ENCODE results near the gene TBC1D9B. TPM values are rescaled to one million over a fixed set of nuclear protein-coding genes. Genes with fewer than 3 reads are reported as not detected.

The TBC1D9B gene
- total RNA-seq, 1 experiment from 2014 or later = 127 TPM

DNA sequence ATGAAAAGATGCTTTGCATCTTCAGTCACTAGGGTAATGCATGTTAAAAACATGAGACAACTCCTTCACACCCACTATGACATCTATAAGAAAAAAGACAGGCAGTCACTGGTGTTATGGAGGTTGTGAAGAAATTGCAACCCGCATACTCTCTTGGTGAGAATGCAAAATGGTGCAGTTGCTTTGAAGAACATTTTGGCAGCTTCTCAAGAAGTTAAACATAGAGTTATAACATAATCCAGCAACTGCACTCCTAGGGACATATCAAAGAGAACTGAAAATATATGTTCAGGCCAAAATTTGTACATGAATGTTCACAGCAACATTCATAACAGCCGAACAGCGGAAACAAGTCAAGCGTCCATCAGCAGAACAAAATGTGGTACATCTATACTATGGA lies 46.3 kb upstream of the TBC1D9B start:
- ChIA-PET POLR2A (no interaction called here), CTCF (no interaction called here), RAD21 (ENCODE audit: low non-redundant PET in 1 of 2, low total read pairs in 2 of 2, uncharacterized antibody in 2 of 2, unreplicated experiment in 2 of 2) (no interaction called here)
- H3K36me3 ChIP-seq (ENCODE audit: control insufficient read depth in 1 of 2, insufficient read depth in 2 of 2, low read length in 2 of 2) = no peaks in the 10 kb centered on the region
- no peaks in the 10 kb centered on the region for H3K79me2 ChIP-seq (ENCODE audit: insufficient read depth, low read length)
- H4K20me1 ChIP-seq (ENCODE audit: insufficient read depth) = no peaks in the 10 kb centered on the region
- BruUV-seq (replicated peaks) = no TSS peak
- no peak overlapping the region for H3K4me2 ChIP-seq (ENCODE audit: low read length)
- no peaks in the 10 kb centered on the region for H3K4me1 ChIP-seq (ENCODE audit: control insufficient read depth in 1 of 2, insufficient read depth in 2 of 2, low read length in 2 of 2)
- DNase-seq (ENCODE audit: low read depth, low spot score) (no peak), ATAC-seq (no peak)
- intact Hi-C loops (cut with micrococcal nuclease) = no loop called here
- no peak overlapping the region for H3K27ac ChIP-seq (ENCODE audit: low read depth, low read length)
- H3K9me3 ChIP-seq (ENCODE audit: control insufficient read depth in 1 of 2, insufficient read depth in 1 of 2, low read depth in 1 of 2, low read length in 2 of 2) = no peaks in the 10 kb centered on the region
- no peak overlapping the region for H2AFZ ChIP-seq (ENCODE audit: low read depth, low read length, poor library complexity, severe bottlenecking)
- H3K9ac ChIP-seq (ENCODE audit: low read length) = no peak overlapping the region
- TF ChIP-seq ELF1 (IDR thresholded peaks at IDR 0.05; ENCODE audit: borderline replicate concordance, low read depth) (no peak), EZH2phosphoT487 (IDR thresholded peaks at IDR 0.05; ENCODE audit: borderline replicate concordance) (no peak), CBX3 (IDR thresholded peaks at IDR 0.05; ENCODE audit: low read depth) (no peak), ZNF274 (IDR thresholded peaks at IDR 0.05; ENCODE audit: low read depth, low read length) (no peak), POLR2AphosphoS5 (IDR thresholded peaks at IDR 0.05; ENCODE audit: low read depth, low read length) (no peak), ZFX (IDR thresholded peaks at IDR 0.05) (no peak), POLR2A (IDR thresholded peaks at IDR 0.05; ENCODE audit: borderline replicate concordance, extremely low read depth, insufficient read depth, insufficient read length) (no peak), SP1 (IDR thresholded peaks at IDR 0.05; ENCODE audit: low read depth) (no peak), EGR1 (IDR thresholded peaks at IDR 0.05; ENCODE audit: low read depth) (no peak), SRF (IDR thresholded peaks at IDR 0.05; ENCODE audit: low read depth) (no peak), SIN3A (IDR thresholded peaks at IDR 0.05; ENCODE audit: low read depth) (no peak), TCF7L2 (IDR thresholded peaks at IDR 0.05; ENCODE audit: borderline replicate concordance, extremely low read depth, insufficient read depth, insufficient read length) (no peak), EZH2 (IDR thresholded peaks at IDR 0.05) (no peak), FOSL1 (IDR thresholded peaks at IDR 0.05; ENCODE audit: low read depth) (no peak), CEBPB (IDR thresholded peaks at IDR 0.05; ENCODE audit: low read depth) (no peak)
- TF ChIP-seq, protein P1, sequence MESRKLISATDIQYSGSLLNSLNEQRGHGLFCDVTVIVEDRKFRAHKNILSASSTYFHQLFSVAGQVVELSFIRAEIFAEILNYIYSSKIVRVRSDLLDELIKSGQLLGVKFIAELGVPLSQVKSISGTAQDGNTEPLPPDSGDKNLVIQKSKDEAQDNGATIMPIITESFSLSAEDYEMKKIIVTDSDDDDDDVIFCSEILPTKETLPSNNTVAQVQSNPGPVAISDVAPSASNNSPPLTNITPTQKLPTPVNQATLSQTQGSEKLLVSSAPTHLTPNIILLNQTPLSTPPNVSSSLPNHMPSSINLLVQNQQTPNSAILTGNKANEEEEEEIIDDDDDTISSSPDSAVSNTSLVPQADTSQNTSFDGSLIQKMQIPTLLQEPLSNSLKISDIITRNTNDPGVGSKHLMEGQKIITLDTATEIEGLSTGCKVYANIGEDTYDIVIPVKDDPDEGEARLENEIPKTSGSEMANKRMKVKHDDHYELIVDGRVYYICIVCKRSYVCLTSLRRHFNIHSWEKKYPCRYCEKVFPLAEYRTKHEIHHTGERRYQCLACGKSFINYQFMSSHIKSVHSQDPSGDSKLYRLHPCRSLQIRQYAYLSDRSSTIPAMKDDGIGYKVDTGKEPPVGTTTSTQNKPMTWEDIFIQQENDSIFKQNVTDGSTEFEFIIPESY (IDR thresholded peaks at IDR 0.05; ENCODE audit: extremely low read depth, insufficient replicate concordance, low read length) = no peak
- TF ChIP-seq, protein P2, sequence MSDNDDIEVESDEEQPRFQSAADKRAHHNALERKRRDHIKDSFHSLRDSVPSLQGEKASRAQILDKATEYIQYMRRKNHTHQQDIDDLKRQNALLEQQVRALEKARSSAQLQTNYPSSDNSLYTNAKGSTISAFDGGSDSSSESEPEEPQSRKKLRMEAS (IDR thresholded peaks at IDR 0.05) = no peak
- TF ChIP-seq, protein P3, sequence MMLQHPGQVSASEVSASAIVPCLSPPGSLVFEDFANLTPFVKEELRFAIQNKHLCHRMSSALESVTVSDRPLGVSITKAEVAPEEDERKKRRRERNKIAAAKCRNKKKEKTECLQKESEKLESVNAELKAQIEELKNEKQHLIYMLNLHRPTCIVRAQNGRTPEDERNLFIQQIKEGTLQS (IDR thresholded peaks at IDR 0.05) = no peak
- TF ChIP-seq, protein P4, sequence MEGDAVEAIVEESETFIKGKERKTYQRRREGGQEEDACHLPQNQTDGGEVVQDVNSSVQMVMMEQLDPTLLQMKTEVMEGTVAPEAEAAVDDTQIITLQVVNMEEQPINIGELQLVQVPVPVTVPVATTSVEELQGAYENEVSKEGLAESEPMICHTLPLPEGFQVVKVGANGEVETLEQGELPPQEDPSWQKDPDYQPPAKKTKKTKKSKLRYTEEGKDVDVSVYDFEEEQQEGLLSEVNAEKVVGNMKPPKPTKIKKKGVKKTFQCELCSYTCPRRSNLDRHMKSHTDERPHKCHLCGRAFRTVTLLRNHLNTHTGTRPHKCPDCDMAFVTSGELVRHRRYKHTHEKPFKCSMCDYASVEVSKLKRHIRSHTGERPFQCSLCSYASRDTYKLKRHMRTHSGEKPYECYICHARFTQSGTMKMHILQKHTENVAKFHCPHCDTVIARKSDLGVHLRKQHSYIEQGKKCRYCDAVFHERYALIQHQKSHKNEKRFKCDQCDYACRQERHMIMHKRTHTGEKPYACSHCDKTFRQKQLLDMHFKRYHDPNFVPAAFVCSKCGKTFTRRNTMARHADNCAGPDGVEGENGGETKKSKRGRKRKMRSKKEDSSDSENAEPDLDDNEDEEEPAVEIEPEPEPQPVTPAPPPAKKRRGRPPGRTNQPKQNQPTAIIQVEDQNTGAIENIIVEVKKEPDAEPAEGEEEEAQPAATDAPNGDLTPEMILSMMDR (IDR thresholded peaks at IDR 0.05 in 2 of 3, conservative IDR thresholded peaks at IDR 0.05 in 1 of 3; ENCODE audit: borderline replicate concordance in 1 of 3, insufficient read depth in 1 of 3, low read depth in 2 of 3, low read length in 2 of 3) = no peak
- TF ChIP-seq, protein P5, sequence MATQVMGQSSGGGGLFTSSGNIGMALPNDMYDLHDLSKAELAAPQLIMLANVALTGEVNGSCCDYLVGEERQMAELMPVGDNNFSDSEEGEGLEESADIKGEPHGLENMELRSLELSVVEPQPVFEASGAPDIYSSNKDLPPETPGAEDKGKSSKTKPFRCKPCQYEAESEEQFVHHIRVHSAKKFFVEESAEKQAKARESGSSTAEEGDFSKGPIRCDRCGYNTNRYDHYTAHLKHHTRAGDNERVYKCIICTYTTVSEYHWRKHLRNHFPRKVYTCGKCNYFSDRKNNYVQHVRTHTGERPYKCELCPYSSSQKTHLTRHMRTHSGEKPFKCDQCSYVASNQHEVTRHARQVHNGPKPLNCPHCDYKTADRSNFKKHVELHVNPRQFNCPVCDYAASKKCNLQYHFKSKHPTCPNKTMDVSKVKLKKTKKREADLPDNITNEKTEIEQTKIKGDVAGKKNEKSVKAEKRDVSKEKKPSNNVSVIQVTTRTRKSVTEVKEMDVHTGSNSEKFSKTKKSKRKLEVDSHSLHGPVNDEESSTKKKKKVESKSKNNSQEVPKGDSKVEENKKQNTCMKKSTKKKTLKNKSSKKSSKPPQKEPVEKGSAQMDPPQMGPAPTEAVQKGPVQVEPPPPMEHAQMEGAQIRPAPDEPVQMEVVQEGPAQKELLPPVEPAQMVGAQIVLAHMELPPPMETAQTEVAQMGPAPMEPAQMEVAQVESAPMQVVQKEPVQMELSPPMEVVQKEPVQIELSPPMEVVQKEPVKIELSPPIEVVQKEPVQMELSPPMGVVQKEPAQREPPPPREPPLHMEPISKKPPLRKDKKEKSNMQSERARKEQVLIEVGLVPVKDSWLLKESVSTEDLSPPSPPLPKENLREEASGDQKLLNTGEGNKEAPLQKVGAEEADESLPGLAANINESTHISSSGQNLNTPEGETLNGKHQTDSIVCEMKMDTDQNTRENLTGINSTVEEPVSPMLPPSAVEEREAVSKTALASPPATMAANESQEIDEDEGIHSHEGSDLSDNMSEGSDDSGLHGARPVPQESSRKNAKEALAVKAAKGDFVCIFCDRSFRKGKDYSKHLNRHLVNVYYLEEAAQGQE (IDR thresholded peaks at IDR 0.05; ENCODE audit: low read depth) = no peak
- H3K4me3 ChIP-seq (replicated peaks in 1 of 2; ENCODE audit: low read depth in 1 of 2, low read length in 2 of 2) = no peak overlapping the region
- H3K27me3 ChIP-seq (ENCODE audit: insufficient read depth, low read length) = no peaks in the 10 kb centered on the region
- H3K9me2 ChIP-seq (ENCODE audit: insufficient read depth) = no peaks in the 10 kb centered on the region

Data from HCT116 (cell line).